Natural killer cell treated with Interleukin-12 subunit alpha and Interleukin-12 subunit beta and Interleukin-15 and Interleukin-18, amount 100 ng/mL, for 72 hours (primary cell): ENCODE results near the gene GBP6. TPM values are rescaled to one million over a fixed set of nuclear protein-coding genes. Genes with fewer than 3 reads are reported as not detected.
"Not testable (repeated sequence)": the region's sequence is repeated elsewhere in the genome, so short reads cannot be mapped to it uniquely, and the experiment has no call there.

ENCODE experiments used
- ATAC-seq, 2 donors: fragments of 150-1000 bp; cut with Tn5 transposase in 1 of 2; sonication (Bioruptor Pico), chemical (Tn5 transposase) in 1 of 2; 2 replicates each; pipeline ENCODE4 v1.10.0; 2021
- DNase-seq: peaks from one replicate; pipeline ENCODE4 v3.0.0; 2022; ENCODE audit warnings: low spot score
- H3K27ac Mint-ChIP-seq, 2 donors: 1 replicate in 1 of 2; 2 replicates in 1 of 2; pipeline ENCODE4 v1.8.0; 2022; ENCODE audit warnings: mixed read lengths in 2 of 2, mild to moderate bottlenecking in 1 of 2, moderate library complexity in 1 of 2
- H3K27me3 Mint-ChIP-seq, 2 donors: 1 replicate in 1 of 2; 2 replicates in 1 of 2; pipeline ENCODE4 v1.8.0; 2022; ENCODE audit warnings: mixed read lengths in 2 of 2
- H3K36me3 Mint-ChIP-seq: one replicate; pipeline ENCODE4 v1.8.0; 2022; ENCODE audit warnings: mixed read lengths
- H3K4me1 Mint-ChIP-seq, 2 donors: 1 replicate in 1 of 2; 2 replicates in 1 of 2; pipeline ENCODE4 v1.8.0; 2022; ENCODE audit warnings: low read depth in 2 of 2, mixed read lengths in 2 of 2, mild to moderate bottlenecking in 1 of 2
- H3K4me3 Mint-ChIP-seq: one replicate; pipeline ENCODE4 v1.8.0; 2022; ENCODE audit warnings: mixed read lengths
- H3K9me3 Mint-ChIP-seq: 2 replicates; pipeline ENCODE4 v1.8.0; 2022; ENCODE audit warnings: mixed read lengths
- total RNA-seq, 2 donors: library from RNA; stranded (reverse); gene quantifications; one replicate each; pipeline ENCODE4 v1.2.3, GENCODE V29; 2022

Gene GBP6
- total RNA-seq, 2 donors from 2014 or later, result 0.19 to 0.22 TPM

DNA sequence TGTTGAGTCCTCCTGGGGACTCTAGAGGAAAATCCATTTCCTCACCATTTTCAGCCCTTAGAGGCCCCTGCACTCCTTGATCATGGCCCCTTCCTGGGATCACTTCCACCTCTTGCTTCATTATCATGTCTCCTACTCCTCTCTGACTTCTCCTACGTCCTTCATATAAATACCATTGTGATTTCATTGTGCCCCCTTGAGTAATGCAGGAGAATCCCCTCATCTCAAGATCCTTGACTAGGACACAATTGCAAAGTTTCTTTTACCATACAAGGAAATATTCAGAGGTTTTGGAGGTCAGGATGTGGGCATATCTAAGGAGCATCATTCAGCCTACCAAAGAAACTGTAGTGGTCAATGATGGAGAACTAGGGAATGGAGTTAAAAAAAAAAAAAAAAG lies 8.8 kb upstream of the GBP6 start:
- H3K36me3 Mint-ChIP-seq, result no peaks in the 10 kb centered on the region
- DNase-seq (no peak), ATAC-seq (peak in 1 of 2 donors; percentile 6)
- peaks cover 45% of the 10 kb centered on the region in 2 donors for H3K4me1 Mint-ChIP-seq
- H3K4me3 Mint-ChIP-seq, result no peak overlapping the region
- peak overlapping the region; percentile 12 to 38 for H3K27ac Mint-ChIP-seq
- no peaks in the 10 kb centered on the region for H3K27me3 Mint-ChIP-seq
- no peaks in the 10 kb centered on the region for H3K9me3 Mint-ChIP-seq

GRCh38 chr1:89356658-89357400 lies 7.0 kb upstream of the GBP6 start:
- DNase-seq, result no peak
- peak overlapping the region; percentile 61 to 80 for H3K27ac Mint-ChIP-seq
- H3K4me3 Mint-ChIP-seq, result peak overlapping the region; percentile 62
- no peaks in the 10 kb centered on the region for H3K36me3 Mint-ChIP-seq
- no peaks in the 10 kb centered on the region for H3K27me3 Mint-ChIP-seq
- H3K4me1 Mint-ChIP-seq, result peaks cover 38 to 41% of the 10 kb centered on the region in 2 donors
- ATAC-seq, result no peak
- no peaks in the 10 kb centered on the region for H3K9me3 Mint-ChIP-seq

- ATAC-seq (peak; percentile 86 to 91), DNase-seq (peak; percentile 87)
- peaks cover 38 to 43% of the 10 kb centered on the region in 2 donors for H3K4me1 Mint-ChIP-seq
- no peaks in the 10 kb centered on the region for H3K27me3 Mint-ChIP-seq
- H3K4me3 Mint-ChIP-seq, result peak overlapping the region; percentile 66
- H3K27ac Mint-ChIP-seq, result peak overlapping the region; percentile 53 to 80
- no peaks in the 10 kb centered on the region for H3K36me3 Mint-ChIP-seq
- no peaks in the 10 kb centered on the region for H3K9me3 Mint-ChIP-seq
Measured at GRCh38 chr1:89358287-89358893, 5.5 kb upstream of the GBP6 start.

DNA sequence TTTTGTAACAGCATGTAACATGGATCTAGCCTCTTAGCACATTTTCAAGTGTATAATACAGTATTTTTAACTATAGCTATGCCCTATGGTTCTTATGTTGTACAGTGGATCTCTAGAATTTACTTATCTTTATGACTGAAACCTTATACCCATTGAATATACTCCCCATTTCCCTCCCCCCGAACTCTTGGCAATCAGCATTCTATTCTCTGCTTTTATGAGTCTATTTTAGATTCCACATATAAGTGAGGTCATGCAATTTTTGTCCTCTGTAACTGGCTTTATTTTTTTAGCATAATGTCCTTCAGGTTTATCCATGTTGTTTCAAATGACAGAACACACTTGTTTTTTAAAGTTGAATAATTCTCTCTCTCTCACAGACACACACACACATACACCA lies 3.1 kb upstream of the GBP6 start:
- no peaks in the 10 kb centered on the region for H3K27me3 Mint-ChIP-seq
- DNase-seq, result no peak
- no peak overlapping the region for H3K4me3 Mint-ChIP-seq
- H3K36me3 Mint-ChIP-seq, result no peaks in the 10 kb centered on the region
- H3K27ac Mint-ChIP-seq, result no peak overlapping the region
- no peak for ATAC-seq
- H3K9me3 Mint-ChIP-seq, result no peaks in the 10 kb centered on the region
- H3K4me1 Mint-ChIP-seq, result peaks cover 36 to 40% of the 10 kb centered on the region in 2 donors

DNA sequence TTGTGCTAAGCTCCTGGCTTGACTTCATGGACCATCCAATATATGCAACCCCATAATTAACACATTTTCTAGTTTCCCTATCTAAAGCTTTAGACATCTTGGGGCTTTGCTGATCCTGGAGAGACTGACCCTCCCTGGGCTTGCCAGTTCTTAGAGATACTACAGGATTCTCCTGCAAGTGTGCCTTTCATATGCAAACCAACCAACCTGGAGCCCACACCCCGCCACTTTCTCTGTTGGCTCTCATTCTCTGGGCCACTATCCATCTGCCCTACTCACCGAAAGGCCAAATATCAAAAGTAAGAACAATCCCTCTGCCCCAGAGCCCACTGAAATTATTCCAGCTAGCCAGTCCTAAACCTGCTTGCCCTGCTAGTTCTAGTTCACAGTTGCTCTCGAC lies 2.2 kb upstream of the GBP6 start:
- DNase-seq (no peak), ATAC-seq (no peak)
- Mint-ChIP-seq H3K27ac (peak overlapping the region in 1 of 2 donors; percentile 33), H3K4me3 (no peak overlapping the region), H3K9me3 (no peaks in the 10 kb centered on the region), H3K36me3 (no peaks in the 10 kb centered on the region), H3K27me3 (no peaks in the 10 kb centered on the region), H3K4me1 (peaks cover 31 to 35% of the 10 kb centered on the region in 2 donors)

DNA sequence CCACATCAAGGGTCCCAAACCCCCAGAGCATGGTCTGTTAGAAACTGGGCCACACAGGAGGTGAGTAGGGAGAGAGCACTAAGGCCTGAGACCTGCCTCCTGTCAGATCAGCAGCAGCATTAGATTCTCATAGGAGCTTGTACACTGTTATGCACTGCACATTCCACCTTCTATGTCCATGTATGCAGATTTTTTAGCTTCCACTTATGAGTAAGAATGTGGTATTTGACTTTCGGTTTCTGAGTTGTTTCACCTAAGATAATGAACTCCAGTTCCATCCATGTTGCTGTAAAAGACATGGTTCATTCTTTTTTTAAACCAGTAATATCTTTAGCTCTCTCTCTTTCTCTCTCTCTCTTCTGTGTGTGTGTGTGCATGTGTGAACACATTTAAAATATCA lies 663 bp upstream of the GBP6 start:
- H3K27ac Mint-ChIP-seq, result peak overlapping the region; percentile 41 to 79
- DNase-seq (no peak), ATAC-seq (peak; percentile 75 to 87)
- H3K4me3 Mint-ChIP-seq, result peak overlapping the region; percentile 49
- no peaks in the 10 kb centered on the region for H3K36me3 Mint-ChIP-seq
- H3K27me3 Mint-ChIP-seq, result no peaks in the 10 kb centered on the region
- peaks cover 15 to 20% of the 10 kb centered on the region in 2 donors for H3K4me1 Mint-ChIP-seq
- H3K9me3 Mint-ChIP-seq, result no peaks in the 10 kb centered on the region

DNA sequence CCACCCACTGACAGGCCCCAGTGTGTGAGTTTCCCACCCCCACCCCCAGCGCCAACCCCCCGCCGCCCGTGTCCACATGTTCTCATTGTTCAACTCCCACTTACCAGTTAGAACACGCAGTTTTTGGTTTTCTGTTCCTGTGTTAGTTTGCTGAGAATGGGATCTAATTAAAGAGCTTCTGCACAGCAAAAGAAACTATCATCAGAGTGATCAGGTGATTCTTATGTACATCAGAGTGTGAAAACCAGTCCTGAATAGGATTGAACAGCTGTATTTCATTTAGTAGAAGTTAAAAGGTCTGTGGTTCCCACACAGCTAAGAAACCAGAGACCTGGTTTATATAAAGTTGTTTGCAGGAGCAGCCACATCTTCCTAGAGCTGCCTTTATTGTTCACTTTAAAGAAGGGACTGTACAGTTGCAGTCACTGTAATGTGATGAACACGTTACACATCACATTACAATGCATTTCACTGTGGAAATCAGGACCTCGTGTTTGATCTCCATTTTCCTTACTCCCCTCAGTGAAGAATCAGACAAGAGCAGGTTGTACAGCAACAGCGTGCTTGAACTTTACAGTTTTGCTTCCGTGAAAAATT lies 1.2 kb downstream of the GBP6 start:
- Mint-ChIP-seq H3K27me3 (peaks cover 6 to 7% of the 10 kb centered on the region in 2 donors), H3K4me1 (peaks cover 11 to 17% of the 10 kb centered on the region in 2 donors), H3K4me3 (no peak overlapping the region), H3K9me3 (no peaks in the 10 kb centered on the region), H3K36me3 (no peaks in the 10 kb centered on the region), H3K27ac (no peak overlapping the region)
- DNase-seq (no peak), ATAC-seq (no peak)

GRCh38 chr1:89367221-89367620 lies 3.4 kb downstream of the GBP6 start:
- Mint-ChIP-seq H3K27me3 (peaks cover 6 to 7% of the 10 kb centered on the region in 2 donors), H3K4me1 (peaks cover 11 to 17% of the 10 kb centered on the region in 2 donors), H3K4me3 (no peak overlapping the region), H3K27ac (no peak overlapping the region), H3K36me3 (no peaks in the 10 kb centered on the region), H3K9me3 (no peaks in the 10 kb centered on the region)
- DNase-seq (no peak), ATAC-seq (no peak)

- H3K4me3 Mint-ChIP-seq, result no peak overlapping the region
- H3K27ac Mint-ChIP-seq, result no peak overlapping the region
- DNase-seq (no peak), ATAC-seq (no peak)
- peaks cover 6 to 7% of the 10 kb centered on the region in 2 donors for H3K27me3 Mint-ChIP-seq
- H3K4me1 Mint-ChIP-seq, result peaks cover 0 to under 1% of the 10 kb centered on the region in 2 donors
- no peaks in the 10 kb centered on the region for H3K36me3 Mint-ChIP-seq
- H3K9me3 Mint-ChIP-seq, result peaks cover 3% of the 10 kb centered on the region
Measured at GRCh38 chr1:89369331-89369730, 5.5 kb downstream of the GBP6 start.

DNA sequence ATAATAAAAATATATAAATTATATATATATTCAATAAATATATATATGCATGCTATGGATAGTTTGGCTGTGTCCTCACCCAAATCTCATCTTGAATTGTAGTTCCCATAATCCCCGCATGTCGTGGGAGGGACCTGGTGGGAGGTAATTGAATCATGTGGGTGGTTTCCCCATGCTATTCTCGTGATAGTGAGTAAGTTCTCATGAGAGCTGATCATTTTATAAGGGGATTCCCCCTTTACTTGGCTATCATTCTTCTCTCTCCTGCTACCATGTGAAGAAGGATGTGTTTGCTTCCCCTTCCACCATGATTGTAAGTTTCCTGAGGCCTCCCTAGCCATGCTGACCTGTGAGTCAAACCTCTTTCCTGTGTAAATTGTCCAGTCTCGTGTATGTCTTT lies 10.0 kb downstream of the GBP6 start:
- H3K4me3 Mint-ChIP-seq, H3K9me3 Mint-ChIP-seq, ATAC-seq, DNase-seq, H3K27ac Mint-ChIP-seq, H3K4me1 Mint-ChIP-seq, H3K36me3 Mint-ChIP-seq: not testable (repeated sequence)
- peaks cover 13 to 15% of the 10 kb centered on the region in 2 donors for H3K27me3 Mint-ChIP-seq

GRCh38 chr1:89378001-89378400 lies 14.1 kb downstream of the GBP6 start:
- H3K4me1 Mint-ChIP-seq, result peaks cover 6 to 7% of the 10 kb centered on the region in 2 donors
- H3K9me3 Mint-ChIP-seq, result peaks cover 3% of the 10 kb centered on the region
- no peak for DNase-seq
- H3K36me3 Mint-ChIP-seq, result peaks cover 4% of the 10 kb centered on the region
- H3K27ac Mint-ChIP-seq, result no peak overlapping the region
- H3K27me3 Mint-ChIP-seq, result peaks cover 7 to 8% of the 10 kb centered on the region in 2 donors
- H3K4me3 Mint-ChIP-seq, result no peak overlapping the region
- no peak for ATAC-seq

GRCh38 chr1:89381618-89382017 lies 17.8 kb downstream of the GBP6 start:
- H3K27me3 Mint-ChIP-seq, result no peaks in the 10 kb centered on the region
- no peak overlapping the region for H3K27ac Mint-ChIP-seq
- ATAC-seq, result no peak
- peaks cover 6 to 10% of the 10 kb centered on the region in 2 donors for H3K4me1 Mint-ChIP-seq
- no peaks in the 10 kb centered on the region for H3K9me3 Mint-ChIP-seq
- H3K36me3 Mint-ChIP-seq, result no peaks in the 10 kb centered on the region
- no peak for DNase-seq
- no peak overlapping the region for H3K4me3 Mint-ChIP-seq

DNA sequence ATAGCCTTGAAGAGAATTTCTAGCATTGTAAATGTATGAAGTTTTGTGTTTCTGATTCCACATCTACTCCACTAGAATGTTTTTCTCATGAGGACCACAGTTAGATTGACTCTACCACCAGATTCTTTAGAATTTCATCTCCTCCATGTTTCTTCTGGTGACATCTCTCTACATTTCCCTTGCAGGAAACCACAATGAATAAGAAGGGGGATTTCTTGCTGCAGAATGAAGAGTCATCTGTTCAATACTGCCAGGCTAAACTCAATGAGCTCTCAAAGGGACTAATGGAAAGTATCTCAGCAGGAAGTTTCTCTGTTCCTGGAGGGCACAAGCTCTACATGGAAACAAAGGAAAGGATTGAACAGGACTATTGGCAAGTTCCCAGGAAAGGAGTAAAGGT lies 18.6 kb downstream of the GBP6 start:
- no peak overlapping the region for H3K27ac Mint-ChIP-seq
- no peaks in the 10 kb centered on the region for H3K9me3 Mint-ChIP-seq
- H3K27me3 Mint-ChIP-seq, result no peaks in the 10 kb centered on the region
- no peak for ATAC-seq
- H3K4me3 Mint-ChIP-seq, result no peak overlapping the region
- H3K36me3 Mint-ChIP-seq, result no peaks in the 10 kb centered on the region
- H3K4me1 Mint-ChIP-seq, result peaks cover 6 to 10% of the 10 kb centered on the region in 2 donors
- DNase-seq, result no peak

- H3K36me3 Mint-ChIP-seq, result no peaks in the 10 kb centered on the region
- no peak for ATAC-seq
- no peaks in the 10 kb centered on the region for H3K9me3 Mint-ChIP-seq
- no peak overlapping the region for H3K27ac Mint-ChIP-seq
- H3K4me1 Mint-ChIP-seq, result peaks cover 6 to 10% of the 10 kb centered on the region in 2 donors
- no peak for DNase-seq
- no peaks in the 10 kb centered on the region for H3K27me3 Mint-ChIP-seq
- H3K4me3 Mint-ChIP-seq, result no peak overlapping the region
Measured at GRCh38 chr1:89383185-89383584, 19.3 kb downstream of the GBP6 start.
